Right lobe of liver (tissue), 4 donors: ENCODE results near the gene CBX6.

Experiments
- POLR2A ChIP-seq: fragments of 450-650 bp; IDR thresholded peaks from one replicate; pipeline ENCODE4 v1.6.1; 2017; ENCODE audit warnings: antibody characterized with exemption, mild to moderate bottlenecking
- TF ChIP-seq, protein P1 (sequence below), 4 donors: fragments of 200-600 bp in 3 of 4; fragments of 450-650 bp in 1 of 4; IDR thresholded peaks; one replicate each; pipeline versions ENCODE4 v1.5.1 to v1.8.0; 2016 to 2022; ENCODE audit warnings: antibody characterized with exemption in 4 of 4, mild to moderate bottlenecking in 2 of 4
- donor health status: DM: no; HTN: no; CAD: no.
- donor health status: DM: no; HTN: no; CAD: no.
- donor health status: DM: no; HTN: yes; CAD: no.

DNA sequence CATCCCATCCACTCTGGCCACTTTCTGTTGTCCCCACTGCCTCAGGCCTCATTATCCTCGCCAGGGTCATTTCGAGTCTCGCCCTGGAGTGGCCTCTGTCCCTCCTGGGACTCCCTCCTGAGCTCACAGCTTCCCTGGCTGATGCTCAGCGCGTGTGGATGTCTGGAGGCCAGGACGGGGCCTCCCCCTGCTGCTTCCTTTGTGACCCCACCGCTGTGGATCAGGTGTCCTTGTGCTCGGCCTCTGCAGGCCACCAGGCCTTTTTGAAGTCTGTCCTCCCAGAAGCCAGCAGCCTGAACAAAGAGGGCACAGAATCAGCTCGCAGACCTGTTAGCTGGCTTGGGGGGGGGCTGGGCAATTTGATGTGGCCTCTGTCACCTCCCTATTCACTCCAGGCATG is 13.5 kb downstream of the CBX6 start:
- TF ChIP-seq, protein P1, sequence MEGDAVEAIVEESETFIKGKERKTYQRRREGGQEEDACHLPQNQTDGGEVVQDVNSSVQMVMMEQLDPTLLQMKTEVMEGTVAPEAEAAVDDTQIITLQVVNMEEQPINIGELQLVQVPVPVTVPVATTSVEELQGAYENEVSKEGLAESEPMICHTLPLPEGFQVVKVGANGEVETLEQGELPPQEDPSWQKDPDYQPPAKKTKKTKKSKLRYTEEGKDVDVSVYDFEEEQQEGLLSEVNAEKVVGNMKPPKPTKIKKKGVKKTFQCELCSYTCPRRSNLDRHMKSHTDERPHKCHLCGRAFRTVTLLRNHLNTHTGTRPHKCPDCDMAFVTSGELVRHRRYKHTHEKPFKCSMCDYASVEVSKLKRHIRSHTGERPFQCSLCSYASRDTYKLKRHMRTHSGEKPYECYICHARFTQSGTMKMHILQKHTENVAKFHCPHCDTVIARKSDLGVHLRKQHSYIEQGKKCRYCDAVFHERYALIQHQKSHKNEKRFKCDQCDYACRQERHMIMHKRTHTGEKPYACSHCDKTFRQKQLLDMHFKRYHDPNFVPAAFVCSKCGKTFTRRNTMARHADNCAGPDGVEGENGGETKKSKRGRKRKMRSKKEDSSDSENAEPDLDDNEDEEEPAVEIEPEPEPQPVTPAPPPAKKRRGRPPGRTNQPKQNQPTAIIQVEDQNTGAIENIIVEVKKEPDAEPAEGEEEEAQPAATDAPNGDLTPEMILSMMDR (IDR thresholded peaks at IDR 0.05): no peak
- TF ChIP-seq POLR2A: no peak
